Dermis blood vessel endothelial cell (primary cell): Measurements from ENCODE around the gene TULP1. TPM values are rescaled to one million over a fixed set of nuclear protein-coding genes. Genes with fewer than 3 reads are reported as not detected.

Source experiments
- DNase-seq: peaks from one replicate; pipeline ENCODE4 v3.0.0; 2010
- total RNA-seq: library from RNA; depleted of rRNA; stranded (reverse); fragments of >200 nt; gene quantifications from 2 replicates; pipeline ENCODE4 v1.2.3, GENCODE V29; 2014

The TULP1 gene
- total RNA-seq, 1 donor from 2014 or later: not detected

DNA sequence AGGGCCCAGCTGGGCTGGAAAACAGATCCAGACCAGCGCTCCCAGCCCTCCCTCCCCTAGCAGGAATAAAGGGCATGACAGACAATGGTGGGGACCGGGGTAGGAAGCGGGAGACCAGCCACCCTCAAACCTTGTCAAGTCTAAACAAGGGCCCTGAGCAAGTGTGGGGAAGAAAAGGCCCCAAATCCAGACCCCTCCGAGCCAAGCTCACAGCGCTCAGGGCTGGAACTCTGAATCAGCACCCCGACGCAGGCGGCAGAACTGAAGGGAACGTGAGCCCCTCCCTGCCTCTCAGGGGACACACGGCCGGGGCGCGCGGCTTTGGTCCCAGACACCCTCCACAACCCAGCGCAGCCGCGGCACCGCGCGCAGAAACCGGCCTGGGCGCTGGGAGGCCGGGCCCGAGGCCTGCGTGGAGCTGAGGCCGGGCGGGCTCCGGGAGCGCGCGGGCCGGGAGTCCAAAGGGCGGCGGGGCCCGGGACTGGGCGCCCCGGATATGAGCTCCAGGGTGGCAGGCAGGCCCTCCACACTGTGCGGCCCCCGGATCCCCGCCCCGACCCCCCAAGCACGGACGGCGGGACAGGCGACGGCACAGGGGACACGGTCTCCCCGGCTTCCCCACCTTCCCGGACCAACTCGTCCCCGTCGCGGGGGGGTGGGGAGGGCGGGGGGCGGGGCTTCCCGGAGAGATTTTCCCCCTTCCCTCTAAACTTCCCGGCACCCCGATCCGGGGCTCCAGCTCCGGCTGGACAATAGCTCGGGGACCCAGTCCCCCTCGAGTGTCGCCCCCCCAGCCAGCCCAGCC lies 16.5 kb downstream of the TULP1 start:
- no peak for DNase-seq

DNA sequence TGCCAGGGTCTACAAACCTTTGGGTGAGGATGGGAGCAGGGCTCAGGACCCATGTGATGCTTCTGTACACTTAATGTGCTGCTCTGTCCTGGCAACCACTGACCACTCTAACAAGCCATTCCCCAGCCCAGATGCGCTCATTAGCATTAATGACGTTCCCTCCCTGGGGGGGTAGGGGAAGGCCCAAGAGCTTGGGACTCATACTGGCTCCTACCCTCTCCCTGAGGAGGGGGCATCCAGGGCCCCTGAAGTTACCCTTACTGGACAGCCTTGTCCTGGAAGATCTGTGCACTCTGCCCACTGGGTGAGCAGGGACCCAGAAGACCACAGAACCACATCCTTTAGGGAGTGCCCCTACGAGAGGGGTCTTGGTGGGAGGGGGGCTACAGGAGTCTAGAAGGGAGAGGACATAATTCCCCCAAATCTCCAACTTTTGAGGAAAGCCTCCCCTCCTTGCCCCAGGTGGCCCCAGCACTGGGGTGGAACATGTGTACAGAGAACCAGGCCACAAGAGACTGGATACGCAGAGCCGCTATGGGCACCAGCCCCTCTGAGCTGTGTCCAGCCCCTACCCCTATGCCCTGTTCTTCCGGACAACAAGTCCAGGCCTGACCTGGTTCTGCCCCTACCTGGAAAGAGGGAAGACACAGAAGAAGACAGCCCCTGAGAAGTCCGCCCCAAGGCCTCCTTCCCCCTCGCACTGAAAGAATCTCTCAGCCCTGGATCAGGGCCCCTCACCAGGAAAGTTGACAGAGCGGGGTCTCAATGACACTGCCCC lies 17.2 kb downstream of the TULP1 start:
- DNase-seq: no peak

DNA sequence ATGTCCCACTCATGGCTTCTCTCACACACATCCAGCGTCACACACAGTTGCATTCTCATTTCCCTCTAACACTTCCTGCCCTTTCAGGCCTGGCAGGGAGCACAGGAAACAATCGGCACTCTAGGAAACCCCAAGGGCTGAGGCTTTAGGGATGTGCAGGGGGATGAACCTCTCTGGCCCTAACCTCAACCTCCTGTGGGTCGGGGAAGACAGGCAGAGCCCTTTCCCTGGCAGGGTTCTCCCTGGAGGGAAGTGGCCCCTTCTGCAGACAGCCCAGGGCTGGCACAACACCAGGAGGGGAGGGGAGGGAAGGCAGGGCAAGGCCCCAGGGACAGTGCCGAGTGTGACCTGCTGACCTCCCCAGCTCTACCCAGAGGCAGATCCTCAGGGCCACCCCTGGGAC lies 18.5 kb downstream of the TULP1 start:
- DNase-seq: peak; percentile 64

DNA sequence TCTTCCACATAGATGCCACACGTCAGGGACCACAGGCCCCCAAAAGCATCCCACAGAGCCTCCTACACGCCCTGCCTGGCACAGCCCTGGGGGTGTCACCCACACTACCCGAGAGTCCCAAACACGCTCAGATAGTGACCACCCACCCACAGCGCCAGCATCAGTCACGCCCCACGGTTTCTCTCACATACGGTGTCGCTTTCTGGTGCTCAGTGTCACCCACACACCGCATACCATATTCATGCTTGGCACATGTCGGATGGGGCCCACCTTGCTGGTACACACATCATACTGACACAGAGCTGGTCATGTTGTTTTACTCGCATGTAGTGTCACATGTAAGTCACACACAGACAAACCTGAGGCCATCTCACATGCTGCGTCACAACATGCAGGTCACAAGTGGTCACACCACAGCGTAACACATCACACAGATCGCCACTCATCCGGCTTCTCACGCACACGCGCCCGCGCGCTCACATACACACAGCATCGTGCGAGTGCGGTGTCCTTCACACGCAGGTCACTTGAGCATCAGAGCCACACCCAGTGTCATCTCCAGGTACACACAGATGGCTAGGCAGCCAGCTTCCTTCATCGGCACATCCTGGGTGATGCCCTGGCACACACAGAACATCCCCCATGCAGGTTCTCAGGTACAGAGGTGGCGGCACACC lies 19.3 kb downstream of the TULP1 start:
- no peak for DNase-seq

DNA sequence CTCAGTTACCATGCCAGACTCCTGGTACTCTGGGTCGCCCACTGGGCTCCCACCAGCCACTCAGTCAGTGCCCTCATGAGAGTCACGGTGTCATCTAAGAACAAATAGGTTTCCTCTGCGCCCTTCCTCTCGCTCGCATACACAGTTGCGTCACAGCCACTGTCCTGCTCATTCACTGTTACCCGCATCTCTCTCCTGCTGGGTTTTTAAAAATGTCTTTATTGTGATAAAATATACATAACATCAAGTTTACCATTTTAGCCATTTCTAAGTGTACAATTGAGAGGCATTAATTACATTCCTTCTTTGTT lies 19.8 kb downstream of the TULP1 start:
- no peak for DNase-seq

DNA sequence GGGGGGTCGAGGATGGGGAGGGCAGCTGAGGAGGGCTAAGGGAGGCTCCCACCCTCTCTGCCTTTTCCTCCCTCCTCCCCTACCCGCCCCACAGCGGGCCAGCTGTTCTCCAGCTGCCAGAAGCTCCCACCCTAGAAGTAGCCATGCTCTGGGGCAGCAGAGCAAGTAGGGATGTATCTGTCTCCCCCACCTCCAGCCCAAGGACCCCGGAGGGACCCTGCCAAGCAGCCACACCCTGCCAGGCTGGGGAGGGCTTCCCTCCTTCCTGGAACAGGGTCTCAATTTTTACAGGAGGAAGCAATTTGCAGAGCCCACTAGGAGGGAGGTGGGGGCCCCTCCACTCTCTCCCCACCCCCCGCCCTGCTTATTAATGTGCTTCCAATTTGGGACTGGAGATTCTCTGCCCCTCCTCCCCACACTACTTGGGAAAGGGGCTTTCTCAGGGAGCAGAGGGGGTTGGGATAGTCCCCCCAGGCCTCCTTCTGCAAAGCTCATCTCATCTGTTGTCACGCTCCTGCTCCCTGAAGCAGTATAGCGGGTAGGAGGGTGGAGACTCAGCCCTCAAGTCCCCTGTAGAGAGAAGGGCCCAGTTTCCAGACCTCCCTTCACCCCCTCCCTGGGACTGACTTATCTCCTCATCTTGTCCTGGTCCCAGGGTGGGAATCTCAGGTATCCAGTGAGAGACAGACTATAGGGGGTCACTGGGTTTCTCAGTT lies 20.3 kb downstream of the TULP1 start:
- no peak for DNase-seq

DNA sequence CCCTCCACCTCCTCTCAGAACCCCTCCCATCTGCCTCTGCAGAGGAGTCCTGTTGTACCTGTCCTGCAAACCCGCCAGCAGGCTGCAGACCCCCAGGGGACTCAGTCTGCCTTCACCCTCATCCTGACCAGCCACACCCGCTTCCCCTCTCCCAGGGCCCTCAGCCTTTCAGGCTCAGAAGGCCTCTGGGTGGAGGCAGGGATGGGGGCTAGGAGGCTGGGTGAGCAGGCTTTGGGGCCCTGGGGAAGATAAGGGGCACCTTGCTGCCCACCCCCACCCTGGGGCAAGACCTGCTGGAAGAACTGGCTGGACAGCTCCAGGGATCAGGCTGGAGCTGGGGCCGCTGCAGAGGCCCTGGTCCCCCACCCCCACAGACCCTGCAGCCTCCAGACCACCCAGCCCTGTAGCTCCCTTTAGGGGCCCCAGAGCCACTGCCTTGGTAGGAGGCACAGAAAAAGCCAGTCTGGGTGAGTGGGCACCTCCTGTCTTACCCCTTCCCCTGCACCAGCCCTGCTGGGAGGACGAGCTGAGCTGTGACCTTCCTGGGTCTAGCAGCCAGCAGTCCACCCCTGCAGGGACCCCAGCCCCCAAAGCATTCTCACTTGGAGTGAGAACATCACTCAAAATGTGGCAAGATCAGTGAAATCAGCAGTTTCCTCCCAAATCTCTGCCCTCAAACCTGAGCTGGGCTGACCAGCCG lies 21.0 kb downstream of the TULP1 start:
- DNase-seq: no peak

DNA sequence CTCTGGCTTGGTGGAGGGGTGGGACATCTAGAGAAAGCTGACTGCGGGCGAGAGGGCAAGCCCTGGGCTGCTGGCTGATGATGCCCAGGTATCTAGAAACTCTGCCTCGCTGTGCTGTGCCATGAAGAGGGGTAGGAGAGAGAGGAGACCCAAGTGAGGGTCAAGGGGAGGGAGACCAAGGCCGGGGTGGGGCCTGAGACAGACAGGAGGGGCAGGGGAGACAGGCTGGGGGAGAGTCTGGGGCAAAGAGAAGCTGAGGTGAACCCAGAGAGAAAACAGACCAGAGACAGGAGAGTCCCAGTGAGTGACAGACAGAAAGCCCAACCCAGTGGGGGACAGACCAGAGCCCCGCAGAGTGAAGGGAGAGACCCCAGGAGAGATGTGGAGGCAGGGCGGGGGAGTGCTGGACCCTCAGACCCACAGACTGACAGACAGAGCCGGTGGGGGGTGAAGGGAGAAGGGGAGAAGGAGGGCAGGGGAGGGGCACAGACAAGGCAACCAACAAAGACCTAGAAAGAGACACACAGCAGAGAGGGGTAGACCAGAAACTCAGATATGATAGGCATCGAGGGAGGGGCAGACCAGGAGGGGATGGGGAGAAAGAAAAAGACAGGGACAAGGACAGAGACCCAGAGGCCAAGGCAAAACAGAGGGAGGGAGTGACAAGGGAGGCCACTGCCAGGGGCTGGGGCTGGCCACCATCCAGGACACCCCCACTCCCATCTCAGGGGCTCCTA lies 21.7 kb downstream of the TULP1 start:
- DNase-seq: no peak

DNA sequence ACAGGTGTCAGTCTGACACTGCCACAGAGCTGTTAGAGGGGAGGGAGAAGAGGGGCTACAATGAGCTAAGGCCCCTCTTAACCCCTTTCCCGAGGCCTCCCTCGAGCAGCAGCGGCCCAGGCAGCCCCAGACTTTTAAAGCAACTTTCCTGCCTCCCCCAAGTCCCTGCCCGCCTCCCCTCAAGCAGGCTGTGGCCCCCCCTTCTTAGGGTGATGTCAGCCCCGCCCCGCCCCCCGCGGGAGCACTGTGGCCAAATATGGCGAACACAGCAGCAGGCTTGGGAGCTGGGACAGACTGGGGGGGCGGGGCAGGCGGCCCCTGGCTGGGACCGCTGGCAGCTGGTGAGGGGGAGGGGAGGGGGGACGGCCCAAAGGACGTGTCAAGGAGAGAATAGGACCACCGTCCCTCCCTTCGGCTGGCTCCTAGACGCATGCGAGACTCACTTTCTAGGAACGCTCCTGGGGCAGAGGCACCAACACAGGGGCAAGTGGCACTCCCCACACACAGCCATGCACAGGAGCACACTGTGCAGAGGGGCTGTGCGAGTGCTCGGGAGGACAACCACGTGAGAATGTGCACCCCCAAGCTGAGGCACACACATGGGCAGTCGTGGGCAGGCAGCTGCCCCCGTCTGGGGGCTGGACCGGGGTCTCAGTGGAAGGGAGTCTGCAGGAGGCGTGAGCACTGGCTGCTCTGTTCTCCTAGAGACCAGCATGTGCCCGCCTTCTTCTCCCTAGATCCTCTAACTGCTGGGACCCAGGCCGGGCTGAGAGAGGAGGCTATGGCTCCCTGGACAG lies 22.5 kb downstream of the TULP1 start:
- DNase-seq: peak; percentile 22

DNA sequence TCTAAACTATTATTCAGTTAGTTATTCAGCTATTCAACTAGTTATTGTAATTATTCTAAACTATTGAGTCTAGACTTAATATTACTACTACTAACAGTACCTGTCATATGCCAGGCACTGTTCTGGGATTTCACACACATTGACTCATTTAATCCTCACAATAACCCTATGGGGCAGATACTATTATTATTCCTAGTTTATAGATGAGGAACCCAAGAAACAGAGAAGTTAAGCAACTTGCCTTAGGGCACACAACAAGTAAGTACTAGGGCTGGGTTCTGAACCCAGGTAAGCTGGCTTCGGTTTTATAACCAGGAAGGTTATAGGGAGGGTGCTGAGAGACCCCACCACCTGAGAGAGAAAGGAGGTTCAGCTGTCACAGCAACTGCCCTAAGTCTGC lies 23.6 kb downstream of the TULP1 start:
- no peak for DNase-seq

DNA sequence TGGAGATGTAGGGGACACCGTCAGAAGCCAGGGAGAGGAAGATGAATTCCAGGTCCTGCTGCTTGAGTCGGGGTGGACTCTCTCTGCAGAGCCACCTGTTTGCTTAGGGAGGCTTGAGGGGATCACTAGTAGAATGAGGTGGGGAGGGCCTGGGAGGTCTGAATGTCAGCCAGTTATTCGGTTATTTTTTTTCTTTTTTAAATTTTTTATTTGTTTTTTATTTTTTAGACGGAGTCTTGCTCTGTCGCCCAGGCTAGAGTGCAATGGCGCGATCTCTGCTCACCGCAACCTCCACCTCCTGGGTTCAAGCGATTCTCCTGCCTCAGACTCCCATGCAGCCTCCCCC lies 24.2 kb downstream of the TULP1 start:
- DNase-seq: no peak

DNA sequence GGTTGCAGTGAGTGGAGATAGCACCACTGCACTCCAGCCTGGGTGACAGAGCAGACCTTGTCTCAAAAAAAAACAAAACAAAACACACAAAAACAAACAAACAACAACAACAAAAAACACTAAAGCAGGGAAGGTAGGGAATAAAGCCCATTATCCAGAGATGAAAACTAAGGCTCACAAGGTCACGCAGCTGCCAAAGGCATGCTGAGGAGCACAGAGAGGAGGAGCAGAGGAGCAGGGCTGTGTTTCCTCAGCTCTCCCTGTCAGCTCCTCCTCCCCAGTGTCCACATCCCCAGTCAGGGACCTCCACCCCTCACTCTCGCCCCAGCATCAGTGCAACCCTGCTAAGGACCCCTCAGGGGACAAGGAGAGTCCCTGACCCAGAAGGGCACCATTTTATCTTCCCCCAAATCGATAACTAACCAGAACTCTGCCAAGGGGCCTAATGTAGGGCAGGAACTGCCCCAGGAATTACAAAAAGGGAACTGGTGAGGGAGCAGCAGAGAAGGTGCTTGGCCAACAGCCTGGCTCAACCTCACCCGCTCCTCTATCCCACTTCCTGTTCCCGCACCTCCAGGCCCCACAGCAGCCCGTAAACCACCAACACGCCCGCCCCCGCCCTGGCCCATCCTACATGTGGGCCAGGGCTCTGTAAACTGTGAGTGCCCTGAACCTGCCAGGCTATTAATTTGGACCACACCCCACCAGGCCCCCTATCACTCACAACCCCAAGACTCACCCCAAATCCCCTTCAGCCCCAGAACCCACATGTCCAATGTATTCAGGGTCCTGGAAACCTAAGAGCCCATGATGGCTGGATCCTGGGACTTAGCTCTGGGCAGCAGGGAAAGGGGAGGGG lies 24.8 kb downstream of the TULP1 start:
- DNase-seq: no peak

DNA sequence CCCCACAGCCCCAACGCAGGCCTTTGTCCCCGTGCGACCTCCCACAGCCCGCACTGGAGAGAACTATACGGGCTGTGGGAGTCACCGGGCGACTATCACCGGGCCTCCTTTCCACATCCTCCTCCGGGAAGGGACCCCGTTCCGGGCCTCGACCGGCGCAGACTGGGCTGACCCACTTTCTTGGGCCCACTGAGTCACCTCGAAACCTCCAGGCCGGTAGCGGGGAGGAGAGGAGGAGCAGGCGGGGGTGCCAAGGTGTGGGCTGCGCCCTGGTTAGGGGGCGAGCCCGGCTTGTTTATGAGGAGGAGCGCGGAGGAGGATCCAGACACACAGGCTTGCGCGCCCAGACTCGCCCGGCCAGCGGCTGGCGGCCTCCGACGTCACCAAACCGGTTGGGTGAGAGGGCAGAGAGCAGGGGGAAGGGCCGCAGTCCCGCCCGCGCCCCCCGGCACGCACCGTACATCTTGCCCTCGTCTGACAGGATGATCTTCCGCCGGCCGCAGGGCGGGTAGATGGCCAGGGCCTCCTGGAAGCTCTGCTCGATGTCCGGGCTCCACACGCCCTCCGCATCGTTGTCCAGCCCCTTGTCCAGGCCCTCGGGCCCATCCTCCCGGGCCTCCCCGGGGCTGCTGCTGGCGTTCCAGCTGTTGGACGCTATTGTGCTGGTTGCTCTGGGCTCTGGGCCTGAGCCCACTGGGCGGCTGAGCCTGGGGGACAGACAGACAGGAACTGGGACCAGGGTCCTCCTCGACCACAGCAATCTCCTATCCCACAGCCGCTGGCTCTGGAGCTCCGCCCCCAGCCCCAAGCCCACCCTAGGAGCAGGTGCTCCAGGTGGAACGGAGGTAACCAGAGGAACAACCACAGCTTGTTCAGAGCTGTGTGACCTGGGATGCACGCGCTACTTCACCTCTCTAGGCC lies 26.4 kb downstream of the TULP1 start:
- DNase-seq: no peak

DNA sequence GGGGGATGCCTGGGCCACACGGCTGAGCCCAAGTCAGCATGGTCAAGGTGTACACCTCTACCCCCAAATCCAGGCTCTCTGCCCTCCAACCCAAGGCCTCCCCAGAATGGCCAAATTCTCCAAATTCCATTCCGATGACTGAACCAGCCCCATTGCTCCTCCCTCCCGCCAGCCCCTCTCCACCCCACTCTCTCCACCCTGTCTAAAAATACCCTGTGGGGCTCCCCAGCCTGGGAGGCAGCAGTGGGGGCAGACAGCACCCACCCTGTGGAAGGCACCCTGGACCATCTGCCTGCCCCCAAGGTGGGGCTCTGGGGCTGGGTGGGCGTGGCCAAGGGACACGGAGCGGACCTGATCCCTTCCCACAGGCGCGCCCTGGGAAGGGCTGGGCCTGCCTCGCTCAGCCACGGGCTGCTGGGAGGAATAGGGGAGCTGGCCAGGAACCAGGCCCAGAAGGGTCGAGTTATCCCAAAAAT lies 27.3 kb downstream of the TULP1 start:
- no peak for DNase-seq

DNA sequence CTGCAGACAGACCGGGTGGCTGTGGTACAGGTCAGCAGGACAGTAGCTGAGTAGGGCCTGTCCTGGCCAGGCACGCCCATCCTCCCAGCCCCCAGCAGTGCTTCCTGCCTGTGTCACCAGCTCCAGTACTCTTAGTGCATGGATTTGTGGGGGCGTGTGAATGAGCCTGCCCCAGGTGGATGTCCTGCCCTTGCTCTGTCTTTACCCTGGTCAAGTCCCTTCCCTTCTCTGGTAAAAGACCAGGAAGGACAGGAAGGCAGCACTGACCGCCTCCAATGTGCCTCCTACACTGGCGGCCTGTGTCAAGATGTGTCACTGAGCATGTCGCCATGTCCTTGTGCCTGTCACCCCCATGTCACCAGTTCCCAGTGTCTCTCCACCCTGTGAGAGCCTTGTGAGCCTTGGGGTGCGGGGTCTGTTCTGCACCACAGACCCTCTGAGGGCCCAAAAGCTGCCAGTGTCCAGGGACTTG lies 27.7 kb downstream of the TULP1 start:
- peak; percentile 19 for DNase-seq

DNA sequence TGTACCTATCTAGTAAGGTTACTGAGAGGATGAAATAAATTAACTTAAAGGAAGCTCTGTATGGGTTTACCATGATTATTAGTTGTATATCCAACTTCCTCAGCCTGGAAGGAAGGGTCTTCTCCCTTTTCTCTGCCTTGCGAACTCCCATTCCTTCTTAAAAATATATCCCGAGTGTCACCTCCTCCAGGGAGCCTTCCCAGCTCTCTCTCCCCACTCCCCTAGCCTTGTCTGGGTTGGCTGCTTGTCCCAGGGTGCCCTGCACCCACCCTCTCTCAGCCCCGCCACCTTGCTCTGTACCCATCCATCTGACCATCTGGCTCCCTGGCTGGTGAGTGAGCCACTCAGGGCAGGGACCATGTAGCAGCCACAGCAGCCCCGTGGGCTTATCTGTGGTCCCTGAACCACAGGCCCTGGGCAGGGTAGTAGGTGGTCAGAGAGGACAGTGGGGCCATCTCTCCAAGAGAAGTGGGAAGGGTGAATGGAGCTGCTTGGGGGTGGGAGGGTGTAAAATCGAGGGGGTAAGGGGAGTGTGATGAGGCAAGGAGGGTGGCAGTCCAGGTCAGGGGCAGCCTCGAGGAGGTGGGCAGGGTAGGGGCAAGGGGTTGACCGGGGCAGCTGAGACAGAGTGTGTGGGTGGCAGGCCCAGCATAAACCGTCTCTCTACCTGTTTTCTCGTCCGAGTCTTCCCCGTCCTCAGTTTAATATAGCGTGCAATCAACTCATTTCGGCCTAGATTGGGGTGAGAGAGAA lies 28.6 kb downstream of the TULP1 start:
- no peak for DNase-seq

DNA sequence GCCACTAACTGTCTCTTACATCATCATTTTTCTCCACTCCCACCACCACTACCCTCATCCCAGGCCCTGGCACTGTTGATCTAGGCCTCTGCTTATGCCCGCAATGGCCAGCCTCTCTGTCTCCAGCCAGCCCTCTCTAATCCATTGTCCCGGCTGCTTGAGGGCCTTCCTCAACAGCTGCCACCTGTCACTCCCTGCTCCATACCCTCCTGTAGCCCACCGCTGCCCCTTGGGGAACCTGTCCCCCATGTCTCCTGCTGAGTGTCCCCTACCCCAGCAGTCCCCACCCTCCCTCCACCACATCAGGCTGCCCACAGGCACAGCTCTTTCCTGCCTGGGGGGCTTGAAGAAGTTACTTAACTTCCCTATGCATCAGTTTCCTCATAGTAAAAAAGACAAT lies 29.2 kb downstream of the TULP1 start:
- no peak for DNase-seq

DNA sequence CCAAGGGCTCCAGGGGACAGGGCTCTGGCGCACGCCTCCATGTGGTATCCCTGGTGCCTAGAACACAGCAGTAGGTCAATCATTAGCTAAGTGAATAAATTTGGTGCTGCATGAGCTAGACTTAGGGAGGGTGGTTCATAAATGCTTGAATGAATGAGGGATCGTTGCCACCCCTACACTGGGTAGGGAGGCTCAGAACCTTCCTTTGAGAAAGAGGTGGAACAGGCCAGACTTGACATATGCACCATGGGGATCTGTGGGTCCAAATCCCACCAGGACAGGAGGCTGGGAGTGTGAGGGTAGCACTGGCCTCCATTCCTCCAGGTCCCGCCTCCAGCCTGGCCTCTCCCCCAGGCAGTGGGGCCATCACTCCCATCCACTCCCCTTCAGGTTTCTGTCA lies 29.6 kb downstream of the TULP1 start:
- no peak for DNase-seq
